ENCODE results near the gene FAM185A.
"Not testable (repeated sequence)": the region's sequence is repeated elsewhere in the genome, so short reads cannot be mapped to it uniquely, and the experiment has no call there.

Gene FAM185A

DNA sequence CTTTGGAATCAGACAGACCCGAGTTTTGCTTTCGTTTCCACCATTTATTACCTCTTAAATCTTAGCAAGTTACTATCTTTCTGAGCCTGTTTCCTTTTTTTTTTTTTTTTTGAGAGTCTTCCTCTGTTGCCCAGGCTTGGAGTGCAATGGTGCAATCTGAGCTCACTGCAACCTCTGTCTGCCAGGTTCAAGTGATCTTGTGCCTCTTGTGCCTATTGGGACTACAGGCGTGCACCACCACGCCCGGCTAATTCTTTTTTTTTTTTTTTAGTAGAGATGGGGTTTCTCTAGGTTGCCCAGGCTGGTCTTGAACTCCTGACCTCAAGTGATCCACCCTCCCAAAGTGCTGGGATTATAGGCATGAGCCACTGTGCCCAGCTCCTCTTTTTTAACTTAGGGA lies 84.5 kb downstream of the FAM185A start:
- no peak for DNase-seq

DNA sequence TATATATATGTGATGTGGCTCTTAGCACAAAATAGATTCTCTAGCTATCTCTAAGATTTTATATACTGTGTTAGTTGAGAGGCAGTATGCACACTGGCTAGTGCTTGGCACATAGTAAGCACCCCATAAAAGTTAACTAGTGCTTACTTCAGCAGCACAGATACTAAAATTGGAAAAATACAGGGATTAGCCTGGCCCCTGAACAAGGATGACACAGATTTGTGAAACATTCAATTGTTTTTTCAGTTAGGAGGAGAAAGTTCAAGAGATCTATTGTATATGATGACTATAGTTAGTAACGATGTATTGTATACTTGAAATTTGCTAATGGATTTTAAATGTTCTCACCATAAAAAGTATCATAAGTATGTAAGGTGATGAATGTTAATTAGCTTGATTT lies 85.7 kb downstream of the FAM185A start:
- DNase-seq, result no peak

DNA sequence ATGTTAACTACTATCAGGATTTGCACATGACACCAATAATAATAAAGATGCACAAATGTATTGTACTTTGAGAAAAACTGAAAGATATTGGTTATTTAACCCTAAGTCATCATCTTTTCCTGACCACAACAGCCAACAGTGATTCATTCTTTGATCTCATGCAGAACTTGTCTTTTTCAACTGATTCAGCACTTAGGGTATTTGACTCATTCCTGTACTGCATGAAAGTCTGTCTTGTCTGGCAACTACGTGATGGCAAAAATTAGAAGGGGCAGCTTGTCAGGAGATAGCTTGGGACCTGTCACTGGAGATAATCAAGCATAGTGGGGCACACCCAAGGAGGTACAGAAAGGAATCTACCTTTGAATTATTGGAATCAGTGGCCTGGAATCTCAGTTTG lies 86.2 kb downstream of the FAM185A start:
- peak; percentile 94 for DNase-seq

DNA sequence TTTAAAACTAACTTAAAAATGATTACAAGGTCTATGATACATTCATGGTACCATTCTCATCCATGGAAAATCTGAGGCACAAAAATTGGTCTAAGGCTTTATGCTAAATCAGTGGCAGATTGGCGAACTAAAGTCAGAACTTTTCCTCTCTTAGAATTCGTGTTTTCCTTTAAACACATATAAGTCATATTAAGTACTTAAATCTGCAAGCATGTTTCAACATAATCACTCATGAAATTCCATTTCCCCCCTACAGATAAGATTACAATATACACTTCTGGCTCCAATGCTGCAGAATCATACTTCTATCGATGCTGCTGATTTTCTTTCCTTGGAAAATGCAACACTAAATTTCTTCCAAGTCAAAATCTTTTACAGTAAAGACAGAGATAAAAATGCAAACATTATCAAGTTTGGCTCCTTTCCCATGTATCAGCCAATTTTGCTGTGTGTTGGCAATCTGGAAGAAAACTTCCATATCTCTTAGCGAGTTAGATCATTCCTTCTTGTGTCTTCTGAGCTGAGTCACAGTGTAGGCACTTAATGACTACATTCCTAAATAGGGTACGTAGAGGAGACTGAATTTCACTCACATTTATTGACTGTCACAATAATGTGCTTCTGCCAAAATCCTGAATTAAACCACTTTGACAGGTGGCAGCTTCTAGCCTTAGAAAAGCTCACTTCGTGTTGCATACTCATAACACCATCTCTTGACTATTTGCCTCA lies 87.6 kb downstream of the FAM185A start:
- peak; percentile 86 for DNase-seq

DNA sequence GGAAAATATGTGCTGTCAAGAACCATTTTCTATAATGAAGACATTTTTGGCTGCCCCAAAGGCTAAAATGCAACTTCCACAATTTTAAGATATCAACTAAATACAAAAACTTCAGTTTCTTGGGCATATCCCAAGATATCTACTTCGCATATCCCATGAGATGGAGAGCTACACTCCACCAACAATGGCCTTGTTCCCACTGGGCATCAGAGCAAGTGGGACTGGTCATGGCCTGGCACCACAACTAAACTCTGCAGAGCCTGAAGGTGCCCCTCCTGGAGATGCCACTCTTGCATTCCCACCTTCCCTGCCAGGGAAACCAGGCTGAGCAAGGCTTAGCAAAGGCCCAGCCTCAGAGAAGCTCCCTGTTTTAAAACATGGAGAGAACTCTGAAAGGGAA lies 88.2 kb downstream of the FAM185A start:
- DNase-seq, result no peak

DNA sequence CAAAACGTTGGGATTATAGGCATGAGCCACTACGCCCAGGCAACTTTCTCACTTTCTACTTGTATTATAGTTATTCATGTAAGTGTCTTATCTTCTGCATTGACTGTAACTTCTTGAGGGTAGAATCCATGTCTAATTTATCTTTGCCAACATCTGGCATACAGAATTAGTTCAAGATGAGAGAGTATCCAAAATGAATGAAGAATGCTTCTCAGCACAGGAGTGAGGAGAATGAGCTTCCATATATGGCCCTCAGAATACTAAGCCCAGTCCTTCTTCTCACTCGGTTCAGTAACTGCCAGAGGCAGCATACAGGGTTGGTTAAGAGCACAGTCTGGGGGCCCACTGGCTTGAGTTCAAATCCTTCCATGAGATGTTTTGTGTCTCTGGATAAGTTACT lies 89.0 kb downstream of the FAM185A start:
- DNase-seq, result no peak

DNA sequence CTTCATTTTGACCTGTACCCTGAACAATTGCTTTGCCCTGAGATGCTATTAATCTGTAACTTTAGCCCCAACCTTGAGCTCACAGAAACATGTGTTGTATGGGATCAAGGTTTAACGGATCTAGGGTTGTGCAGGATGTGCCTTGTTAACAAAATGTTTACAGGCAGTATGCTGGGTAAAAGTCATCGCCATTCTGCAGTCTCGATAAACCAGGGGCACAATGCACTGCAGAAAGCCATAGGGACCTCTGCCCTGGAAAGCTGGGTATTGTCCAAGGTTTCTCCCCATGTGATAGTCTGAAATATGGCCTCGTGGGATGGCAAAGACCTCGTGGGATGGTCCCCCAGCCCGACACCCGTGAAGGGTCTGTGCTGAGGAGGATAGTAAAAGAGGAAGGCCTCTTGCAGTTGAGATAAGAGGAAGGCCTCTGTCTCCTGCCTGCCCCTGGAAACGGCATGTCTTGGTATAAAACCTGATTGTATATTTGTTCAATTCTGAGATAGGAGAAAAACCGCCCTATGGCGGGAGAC lies 89.8 kb downstream of the FAM185A start:
- DNase-seq, result not testable (repeated sequence)

DNA sequence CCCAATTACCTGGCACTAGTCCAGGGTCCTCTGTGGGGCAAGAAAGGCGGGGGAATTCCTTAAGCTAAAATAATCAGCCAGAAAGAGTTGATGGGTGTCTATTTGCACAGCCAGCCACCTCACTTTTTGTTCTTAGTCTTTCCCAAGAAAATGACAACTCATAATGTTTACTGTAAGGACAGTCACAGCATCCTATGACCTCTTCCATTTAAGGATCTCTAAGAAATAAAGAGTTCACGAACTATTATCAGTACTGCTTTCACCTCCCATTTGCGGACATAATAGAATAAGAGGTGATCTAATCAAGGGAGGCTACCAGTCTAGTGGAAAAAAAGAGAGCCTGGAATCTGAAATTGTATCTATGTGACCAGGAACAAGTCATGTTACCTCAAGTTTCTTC lies 91.6 kb downstream of the FAM185A start:
- no peak for DNase-seq

DNA sequence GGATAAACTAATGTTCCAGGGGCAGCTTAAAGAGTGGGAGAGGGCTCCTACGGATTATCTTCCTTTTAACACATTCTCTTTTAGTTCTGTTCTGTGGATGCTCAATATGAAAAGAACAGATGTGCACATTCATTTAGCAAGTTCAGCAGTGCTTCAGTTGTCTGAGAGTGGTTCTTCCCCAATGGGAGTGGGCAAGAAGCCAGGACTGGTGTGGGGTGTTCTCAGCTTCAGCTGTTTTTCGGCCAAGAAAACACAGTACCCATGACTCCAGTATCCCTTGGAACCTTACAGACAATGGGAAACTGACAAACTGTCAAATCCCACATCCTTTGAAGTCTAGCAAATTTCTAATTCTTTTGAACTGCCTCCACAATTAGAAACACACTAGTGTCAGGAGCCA lies 92.5 kb downstream of the FAM185A start:
- DNase-seq, result no peak

DNA sequence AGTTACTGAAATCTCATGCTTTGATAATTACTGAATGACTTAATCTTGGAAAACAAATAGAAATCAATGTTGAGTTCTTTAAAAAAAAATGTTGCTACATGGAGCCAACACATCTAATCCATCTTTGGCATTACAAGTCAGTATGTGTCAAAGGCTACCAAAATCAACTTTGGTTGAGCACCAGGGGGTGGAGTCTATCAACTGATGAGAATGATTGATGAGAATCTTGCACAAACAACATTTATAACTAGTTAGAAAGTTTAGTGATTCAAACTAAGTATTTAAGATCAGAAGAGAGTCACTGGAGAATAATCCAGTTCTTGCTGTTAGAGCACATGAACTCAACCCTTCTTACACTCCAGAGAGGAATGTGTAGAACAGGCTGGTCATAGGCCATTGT lies 93.5 kb downstream of the FAM185A start:
- DNase-seq, result no peak

DNA sequence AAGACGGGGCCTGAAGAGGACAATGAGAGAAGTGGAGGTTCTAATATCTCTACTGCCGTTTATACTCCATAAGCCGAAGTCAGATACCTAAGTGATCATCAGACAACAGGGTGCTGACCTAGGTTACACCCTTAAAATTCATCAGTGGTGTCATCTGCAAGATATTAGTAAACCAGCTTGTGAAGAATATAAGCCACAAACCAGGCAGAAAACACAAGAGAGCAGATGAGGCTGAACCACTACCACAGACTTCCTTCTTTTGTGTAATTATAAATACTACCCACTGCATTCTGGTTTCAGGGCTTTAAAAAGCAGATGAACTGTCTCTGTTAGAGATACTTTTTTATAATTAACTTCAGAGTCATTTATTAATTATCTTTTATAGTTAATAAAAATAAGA lies 95.1 kb downstream of the FAM185A start:
- DNase-seq, result no peak

DNA sequence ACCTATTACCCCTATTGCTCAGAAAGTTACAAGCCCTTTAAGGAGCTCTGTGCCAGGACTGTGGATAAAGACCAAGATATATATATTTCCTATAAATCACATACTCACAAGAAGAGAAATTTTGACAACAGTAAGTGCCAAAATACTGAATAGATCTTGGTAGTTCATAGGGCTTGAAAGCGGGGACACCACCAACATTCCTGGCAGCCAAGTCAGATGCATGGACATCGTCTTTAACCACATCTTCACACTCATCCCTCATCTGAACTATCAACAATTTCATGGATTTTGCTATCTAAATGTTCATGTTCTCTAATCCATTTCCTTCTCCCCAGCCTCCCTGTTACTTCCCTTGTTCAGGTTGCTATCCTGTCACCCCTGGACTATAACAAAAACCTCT lies 96.5 kb downstream of the FAM185A start:
- DNase-seq, result no peak

DNA sequence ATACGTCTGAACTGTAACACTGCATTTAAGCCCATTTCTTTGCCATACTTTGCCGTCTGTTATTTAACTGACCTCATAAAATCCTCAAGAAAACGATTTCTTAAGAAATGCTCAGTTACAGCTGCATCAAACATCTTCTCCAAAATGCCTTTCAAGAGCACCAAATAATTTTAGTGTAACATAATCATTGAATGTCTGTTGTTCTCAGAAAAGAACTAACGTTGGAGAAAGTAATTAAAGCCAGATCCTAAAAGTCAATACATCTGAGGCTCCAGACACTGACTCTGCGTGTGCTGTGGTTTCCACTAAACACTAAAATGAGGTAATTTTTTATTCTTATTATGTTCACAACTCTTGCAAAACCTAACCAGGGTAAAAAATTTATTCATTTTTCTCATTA lies 100.3 kb downstream of the FAM185A start:
- DNase-seq, result no peak

DNA sequence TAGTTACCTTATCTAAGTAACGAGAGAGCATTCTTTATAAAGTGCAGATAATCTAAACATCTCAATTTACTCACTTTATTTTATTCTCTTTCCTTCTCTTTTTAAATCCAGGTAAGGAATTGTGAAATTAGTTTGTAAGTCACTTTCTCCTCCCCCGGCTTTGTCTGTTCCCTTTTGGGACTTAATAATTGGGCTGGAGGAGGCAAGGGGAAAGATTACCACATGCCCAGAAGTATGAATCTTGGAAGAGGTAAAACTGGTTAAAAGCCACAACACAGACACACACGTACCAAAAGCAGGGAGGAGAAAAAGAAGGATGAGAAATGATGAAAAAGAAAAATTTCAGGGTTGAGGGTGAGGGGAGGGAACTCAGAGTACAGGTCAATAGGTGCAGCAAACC lies 100.7 kb downstream of the FAM185A start:
- no peak for DNase-seq

DNA sequence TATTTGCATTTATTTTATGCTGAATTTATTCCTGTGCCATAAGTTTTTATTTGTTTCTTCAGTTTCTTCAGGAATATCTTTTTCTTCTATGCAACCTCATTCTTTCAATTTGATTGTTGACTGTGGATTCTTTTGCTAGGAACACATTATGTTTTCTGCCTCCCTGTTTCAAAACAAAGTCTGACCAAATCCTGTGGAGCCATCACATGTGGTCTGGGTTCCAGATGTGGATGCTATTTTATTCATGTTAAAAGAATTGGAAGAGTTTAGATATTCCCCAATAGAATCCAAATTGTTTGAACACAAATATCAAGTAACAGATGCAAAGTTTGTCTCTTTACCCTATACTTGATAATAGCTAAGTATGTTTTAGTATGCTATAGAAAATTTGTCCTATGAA lies 107.2 kb downstream of the FAM185A start:
- DNase-seq, result no peak

Data from kidney glomerular epithelial cell (primary cell).